Spleen (tissue), 7 donors: ENCODE measurements around the gene MIR17HG.

Experiments used
- POLR2A ChIP-seq, 3 donors: fragments of 450-650 bp; IDR thresholded peaks; one replicate each; pipeline ENCODE4 v1.5.1; 2017; ENCODE audit warnings: antibody characterized with exemption in 3 of 3, mild to moderate bottlenecking in 1 of 3
- POLR2AphosphoS5 ChIP-seq, 3 donors: sonication (generic); formaldehyde crosslinking; IDR thresholded peaks; one replicate each; pipeline ENCODE4 v1.5.1; 2017; ENCODE audit warnings: antibody characterized with exemption in 3 of 3
- TF ChIP-seq, protein P1 (sequence below), 11 experiments: fragments of 200-600 bp in 7 of 11; fragments of 450-650 bp in 4 of 11; sonication (generic) in 4 of 11; IDR thresholded peaks in 8 of 11; conservative IDR thresholded peaks in 3 of 11; 1 replicate in 7 of 11; 2 replicates in 4 of 11; pipeline versions ENCODE4 v1.4.0 to v1.8.0; 2016 to 2021; ENCODE audit warnings: antibody characterized with exemption in 11 of 11, inconsistent platforms in 4 of 11, mild to moderate bottlenecking in 1 of 11
- donor health status: DM: no; HTN: no; CAD: no; lungs with moderate emphysema.
- donor health status: DM: no; HTN: no; CAD: no.
- donor health status: DM: no; HTN: no; CAD: no.

GRCh38 chr13:91326146-91326545 is 21.3 kb upstream of the MIR17HG start:
- TF ChIP-seq POLR2AphosphoS5 (IDR thresholded peaks at IDR 0.05): no peak
- no peak for TF ChIP-seq POLR2A (IDR thresholded peaks at IDR 0.05)
- TF ChIP-seq, protein P1, sequence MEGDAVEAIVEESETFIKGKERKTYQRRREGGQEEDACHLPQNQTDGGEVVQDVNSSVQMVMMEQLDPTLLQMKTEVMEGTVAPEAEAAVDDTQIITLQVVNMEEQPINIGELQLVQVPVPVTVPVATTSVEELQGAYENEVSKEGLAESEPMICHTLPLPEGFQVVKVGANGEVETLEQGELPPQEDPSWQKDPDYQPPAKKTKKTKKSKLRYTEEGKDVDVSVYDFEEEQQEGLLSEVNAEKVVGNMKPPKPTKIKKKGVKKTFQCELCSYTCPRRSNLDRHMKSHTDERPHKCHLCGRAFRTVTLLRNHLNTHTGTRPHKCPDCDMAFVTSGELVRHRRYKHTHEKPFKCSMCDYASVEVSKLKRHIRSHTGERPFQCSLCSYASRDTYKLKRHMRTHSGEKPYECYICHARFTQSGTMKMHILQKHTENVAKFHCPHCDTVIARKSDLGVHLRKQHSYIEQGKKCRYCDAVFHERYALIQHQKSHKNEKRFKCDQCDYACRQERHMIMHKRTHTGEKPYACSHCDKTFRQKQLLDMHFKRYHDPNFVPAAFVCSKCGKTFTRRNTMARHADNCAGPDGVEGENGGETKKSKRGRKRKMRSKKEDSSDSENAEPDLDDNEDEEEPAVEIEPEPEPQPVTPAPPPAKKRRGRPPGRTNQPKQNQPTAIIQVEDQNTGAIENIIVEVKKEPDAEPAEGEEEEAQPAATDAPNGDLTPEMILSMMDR (IDR thresholded peaks at IDR 0.05 in 8 of 11, conservative IDR thresholded peaks at IDR 0.05 in 3 of 11): no peak
